Subcutaneous abdominal adipose tissue (tissue), 5 donors: ENCODE measurements around the gene ZHX3.
A peak's percentile ranks its signal among the peaks of the same experiment; 100 is the strongest.

Source experiments
- H3K27ac ChIP-seq: one replicate; pipeline ENCODE4 v1.7.0; 2013; ENCODE audit warnings: low read depth, mild to moderate bottlenecking, inconsistent platforms, low read length, moderate library complexity
- H3K27me3 ChIP-seq, 5 donors: one replicate each; pipeline ENCODE4 v1.7.0; 2013; ENCODE audit warnings: low read length in 5 of 5, inconsistent platforms in 1 of 5; ENCODE audit not compliant: control insufficient read depth in 5 of 5, insufficient read depth in 4 of 5
- H3K36me3 ChIP-seq, 5 donors: one replicate each; pipeline ENCODE4 v1.7.0; 2013; ENCODE audit warnings: low read length in 5 of 5; ENCODE audit not compliant: control insufficient read depth in 5 of 5, insufficient read depth in 5 of 5
- H3K4me1 ChIP-seq, 5 donors: one replicate each; pipeline ENCODE4 v1.7.0; 2013; ENCODE audit warnings: low read length in 5 of 5, mild to moderate bottlenecking in 3 of 5, moderate library complexity in 1 of 5; ENCODE audit not compliant: control insufficient read depth in 5 of 5, insufficient read depth in 5 of 5
- H3K4me3 ChIP-seq, 5 donors: one replicate each; pipeline ENCODE4 v1.7.0; 2013; ENCODE audit warnings: low read length in 5 of 5, low read depth in 1 of 5
- H3K9ac ChIP-seq, 5 donors: one replicate each; pipeline ENCODE4 v1.7.0; 2013; ENCODE audit warnings: low read length in 5 of 5, mild to moderate bottlenecking in 4 of 5, moderate library complexity in 3 of 5
- H3K9me3 ChIP-seq, 5 donors: one replicate each; pipeline ENCODE4 v1.7.0; 2013; ENCODE audit warnings: low read length in 5 of 5; ENCODE audit not compliant: control insufficient read depth in 5 of 5
- donor health status: healthy.
- donor health status: healthy.
- donor health status: healthy.
- donor health status: healthy.
- donor health status: healthy.

ZHX3 gene

GRCh38 chr20:41344938-41345728 lies 27.6 kb upstream of the ZHX3 start:
- no peaks in the 10 kb centered on the region for H3K27me3 ChIP-seq
- H3K36me3 ChIP-seq, result peaks cover 0 to 45% (median 38%) of the 10 kb centered on the region in 5 donors
- H3K4me1 ChIP-seq, result peaks cover 0 to 30% (median 24%) of the 10 kb centered on the region in 5 donors
- no peak overlapping the region for H3K4me3 ChIP-seq
- no peaks in the 10 kb centered on the region for H3K9me3 ChIP-seq
- H3K27ac ChIP-seq, result no peak overlapping the region
- peak overlapping the region in 1 of 5 donors; percentile 36 for H3K9ac ChIP-seq

GRCh38 chr20:41344477-41344876 lies 26.9 kb upstream of the ZHX3 start:
- Histone ChIP-seq H3K4me1 (peaks cover 0 to 35% (median 25%) of the 10 kb centered on the region in 5 donors), H3K9me3 (no peaks in the 10 kb centered on the region), H3K9ac (peak overlapping the region in 1 of 5 donors; percentile 36), H3K36me3 (peaks cover 0 to 38% (median 31%) of the 10 kb centered on the region in 5 donors), H3K27ac (no peak overlapping the region), H3K4me3 (no peak overlapping the region), H3K27me3 (peaks cover 0 to under 1% (median 0%) of the 10 kb centered on the region in 5 donors)

GRCh38 chr20:41342474-41343464 lies 25.2 kb upstream of the ZHX3 start:
- H3K36me3 ChIP-seq, result peaks cover 0 to 22% (median 16%) of the 10 kb centered on the region in 5 donors
- peaks cover 0 to 35% (median 25%) of the 10 kb centered on the region in 5 donors for H3K4me1 ChIP-seq
- H3K27ac ChIP-seq, result no peak overlapping the region
- no peaks in the 10 kb centered on the region for H3K9me3 ChIP-seq
- peaks cover 0 to 2% (median 0%) of the 10 kb centered on the region in 5 donors for H3K27me3 ChIP-seq
- H3K4me3 ChIP-seq, result no peak overlapping the region
- peak overlapping the region in 3 of 5 donors; percentile 10 to 39 (median 30) for H3K9ac ChIP-seq

GRCh38 chr20:41340327-41341055 lies 23.0 kb upstream of the ZHX3 start, which contains the start of gene LPIN3:
TSS of gene LPIN3 (plus strand) at chr20:41340821. CDS start at chr20:41345804, 4,983 bp downstream.
- no peaks in the 10 kb centered on the region for H3K9me3 ChIP-seq
- peaks cover 0 to 35% (median 26%) of the 10 kb centered on the region in 5 donors for H3K4me1 ChIP-seq
- peak within 1 kb of the TSS; percentile 58 to 82 (median 61) for H3K4me3 ChIP-seq
- peaks cover 0 to 2% (median 0%) of the 10 kb centered on the region in 5 donors for H3K27me3 ChIP-seq
- H3K36me3 ChIP-seq, result peaks cover 0 to 3% (median 1%) of the 10 kb centered on the region in 5 donors
- H3K9ac ChIP-seq, result peak within 1 kb of the TSS in 4 of 5 donors; percentile 62 to 83 (median 72)
- H3K27ac ChIP-seq, result peak within 1 kb of the TSS; percentile 70

GRCh38 chr20:41339957-41340326 lies 22.4 kb upstream of the ZHX3 start:
- Histone ChIP-seq H3K4me3 (peak overlapping the region; percentile 54 to 82 (median 58)), H3K27ac (peak overlapping the region; percentile 70), H3K27me3 (peaks cover 0 to 2% (median 0%) of the 10 kb centered on the region in 5 donors), H3K4me1 (peaks cover 0 to 36% (median 31%) of the 10 kb centered on the region in 5 donors), H3K9me3 (no peaks in the 10 kb centered on the region), H3K9ac (peak overlapping the region in 4 of 5 donors; percentile 30 to 66 (median 50)), H3K36me3 (no peaks in the 10 kb centered on the region)

GRCh38 chr20:41336711-41337492 lies 19.4 kb upstream of the ZHX3 start:
- H3K27me3 ChIP-seq, result peaks cover 0 to 2% (median 0%) of the 10 kb centered on the region in 5 donors
- no peaks in the 10 kb centered on the region for H3K36me3 ChIP-seq
- no peak overlapping the region for H3K9ac ChIP-seq
- H3K27ac ChIP-seq, result no peak overlapping the region
- H3K9me3 ChIP-seq, result no peaks in the 10 kb centered on the region
- peaks cover 0 to 41% (median 19%) of the 10 kb centered on the region in 5 donors for H3K4me1 ChIP-seq
- no peak overlapping the region for H3K4me3 ChIP-seq

- H3K9me3 ChIP-seq, result no peaks in the 10 kb centered on the region
- no peak overlapping the region for H3K4me3 ChIP-seq
- H3K27ac ChIP-seq, result no peak overlapping the region
- H3K4me1 ChIP-seq, result peaks cover 0 to 32% (median 8%) of the 10 kb centered on the region in 5 donors
- H3K9ac ChIP-seq, result no peak overlapping the region
- peaks cover 0 to 2% (median 0%) of the 10 kb centered on the region in 5 donors for H3K27me3 ChIP-seq
- H3K36me3 ChIP-seq, result no peaks in the 10 kb centered on the region
Measured at GRCh38 chr20:41335591-41335990, 18.1 kb upstream of the ZHX3 start.

- H3K27ac ChIP-seq, result peak overlapping the region; percentile 67
Measured at GRCh38 chr20:41334443-41335421, 17.2 kb upstream of the ZHX3 start.

More at GRCh38 chr20:41334443-41335421, 17.2 kb upstream of the ZHX3 start:
- Histone ChIP-seq H3K9ac (peak overlapping the region in 1 of 5 donors; percentile 4), H3K4me3 (no peak overlapping the region), H3K4me1 (peaks cover 3 to 34% (median 5%) of the 10 kb centered on the region in 5 donors), H3K36me3 (no peaks in the 10 kb centered on the region), H3K9me3 (no peaks in the 10 kb centered on the region), H3K27me3 (peaks cover 0 to 2% (median 0%) of the 10 kb centered on the region in 5 donors)
